HEK293 (cell line): ENCODE measurements around the gene DIP2B.

Experiments used
- CTCF ChIA-PET: fragments of 350-600 bp; formaldehyde crosslinking; extraction: SDS; loops from one replicate; lab custom pipeline; 2021; ENCODE audit warnings: antibody characterized with exemption; lab: Yijun Ruan, JAX
- POLR2A ChIA-PET: fragments of 300-600 bp; formaldehyde crosslinking; extraction: SDS; loops from one replicate; lab custom pipeline; 2020; ENCODE audit warnings: antibody characterized with exemption, inconsistent platforms; lab: Yijun Ruan, JAX
- H3K27ac ChIP-seq: fragments of 200-500 bp; sonication (Bioruptor generic); 2 replicates; pipeline ENCODE4 v1.5.1; 2014; ENCODE audit warnings: low read depth, low read length, control low read depth, inconsistent platforms; ENCODE audit errors: extremely low read depth
- H3K36me3 ChIP-seq, 2 experiments: fragments of 200-500 bp in 1 of 2; sonication (Bioruptor generic) in 1 of 2; 1 replicate in 1 of 2; 2 replicates in 1 of 2; pipeline ENCODE4 v1.5.1; 2014 to 2017; ENCODE audit warnings: inconsistent platforms in 2 of 2, low read length in 2 of 2; ENCODE audit not compliant: control insufficient read depth in 2 of 2, insufficient read depth in 1 of 2
- H3K4me1 ChIP-seq: fragments of 200-500 bp; sonication (Bioruptor generic); 2 replicates; pipeline ENCODE4 v1.5.1; 2014; ENCODE audit warnings: mild to moderate bottlenecking, low read length, inconsistent platforms; ENCODE audit not compliant: control insufficient read depth, insufficient read depth
- H3K4me3 ChIP-seq: 2 replicates; pipeline ENCODE4 v1.5.1; 2011; ENCODE audit warnings: low read depth, mild to moderate bottlenecking, control low read depth, low read length, moderate library complexity
- H3K9me3 ChIP-seq: fragments of 200-500 bp; sonication (Bioruptor generic); 2 replicates; pipeline ENCODE4 v1.5.1; 2014; ENCODE audit warnings: low read depth, low read length, inconsistent platforms; ENCODE audit not compliant: control insufficient read depth, insufficient read depth
- ATF2 ChIP-seq: fragments of 450-650 bp; formaldehyde crosslinking; IDR thresholded peaks from 2 replicates; pipeline ENCODE4 v1.5.1; 2016; ENCODE audit warnings: missing biosample characterization, missing genetic modification characterization, low read depth
- SALL2 ChIP-seq: fragments of 450-650 bp; formaldehyde crosslinking; IDR thresholded peaks from 2 replicates; pipeline ENCODE4 v1.5.0; 2017; ENCODE audit warnings: missing biosample characterization, mild to moderate bottlenecking, missing genetic modification characterization, borderline replicate concordance
- SP3 ChIP-seq: fragments of 450-650 bp; formaldehyde crosslinking; IDR thresholded peaks from 2 replicates; pipeline ENCODE4 v1.5.1; 2016; ENCODE audit warnings: missing biosample characterization, missing genetic modification characterization
- ZBTB20 ChIP-seq: fragments of 450-650 bp; formaldehyde crosslinking; IDR thresholded peaks from 2 replicates; pipeline ENCODE4 v1.5.1; 2016; ENCODE audit warnings: missing biosample characterization, missing genetic modification characterization
- ZBTB21 ChIP-seq: fragments of 450-650 bp; formaldehyde crosslinking; IDR thresholded peaks from 2 replicates; pipeline ENCODE4 v1.5.1; 2017; ENCODE audit warnings: missing biosample characterization, missing genetic modification characterization
- ZBTB6 ChIP-seq: fragments of 450-650 bp; formaldehyde crosslinking; IDR thresholded peaks from 2 replicates; pipeline ENCODE4 v1.5.1; 2017; ENCODE audit warnings: missing biosample characterization, missing genetic modification characterization
- ZBTB7A ChIP-seq: fragments of 450-650 bp; formaldehyde crosslinking; IDR thresholded peaks from 2 replicates; pipeline ENCODE4 v1.5.1; 2016; ENCODE audit warnings: low read depth, missing biosample characterization, missing genetic modification characterization
- ZFP3 ChIP-seq: fragments of 450-650 bp; formaldehyde crosslinking; IDR thresholded peaks from 2 replicates; pipeline ENCODE4 v1.5.1; 2016; ENCODE audit warnings: low read depth, missing biosample characterization, missing genetic modification characterization
- ZFP41 ChIP-seq: fragments of 450-650 bp; formaldehyde crosslinking; IDR thresholded peaks from 2 replicates; pipeline ENCODE4 v1.5.1; 2016; ENCODE audit warnings: missing biosample characterization, missing genetic modification characterization, borderline replicate concordance
- ZNF202 ChIP-seq: fragments of 450-650 bp; formaldehyde crosslinking; IDR thresholded peaks from 2 replicates; pipeline ENCODE4 v1.5.1; 2016; ENCODE audit warnings: missing biosample characterization, missing genetic modification characterization, borderline replicate concordance
- ZNF23 ChIP-seq: fragments of 450-650 bp; formaldehyde crosslinking; IDR thresholded peaks from 2 replicates; pipeline ENCODE4 v1.5.1; 2016; ENCODE audit warnings: missing biosample characterization, missing genetic modification characterization, borderline replicate concordance
- ZNF280C ChIP-seq: fragments of 450-650 bp; formaldehyde crosslinking; IDR thresholded peaks from 2 replicates; pipeline ENCODE4 v1.5.1; 2016; ENCODE audit warnings: missing biosample characterization, missing genetic modification characterization
- ZNF335 ChIP-seq: fragments of 450-650 bp; formaldehyde crosslinking; conservative IDR thresholded peaks from 2 replicates; pipeline ENCODE4 v1.5.1; 2016; ENCODE audit warnings: missing biosample characterization, missing genetic modification characterization
- ZNF341 ChIP-seq: fragments of 450-650 bp; formaldehyde crosslinking; IDR thresholded peaks from 2 replicates; pipeline ENCODE4; 2016; ENCODE audit warnings: low read depth, missing biosample characterization, missing genetic modification characterization
- ZNF366 ChIP-seq: fragments of 450-650 bp; formaldehyde crosslinking; conservative IDR thresholded peaks from 2 replicates; pipeline ENCODE4 v1.5.1; 2016; ENCODE audit warnings: missing biosample characterization, missing genetic modification characterization
- ZNF404 ChIP-seq: fragments of 450-650 bp; formaldehyde crosslinking; IDR thresholded peaks from 2 replicates; pipeline ENCODE4 v1.5.1; 2017; ENCODE audit warnings: missing biosample characterization, missing genetic modification characterization
- ZNF473 ChIP-seq: fragments of 450-650 bp; formaldehyde crosslinking; IDR thresholded peaks from 2 replicates; pipeline ENCODE4 v1.5.1; 2017; ENCODE audit warnings: missing biosample characterization, missing genetic modification characterization
- ZNF48 ChIP-seq: fragments of 450-650 bp; formaldehyde crosslinking; IDR thresholded peaks from 2 replicates; pipeline ENCODE4 v1.5.1; 2016; ENCODE audit warnings: missing biosample characterization, missing genetic modification characterization
- ZNF529 ChIP-seq: fragments of 450-650 bp; formaldehyde crosslinking; IDR thresholded peaks from 2 replicates; pipeline ENCODE4 v1.5.1; 2017; ENCODE audit warnings: missing genetic modification characterization, missing biosample characterization; ENCODE audit not compliant: insufficient replicate concordance
- ZNF624 ChIP-seq: fragments of 450-650 bp; formaldehyde crosslinking; IDR thresholded peaks from 2 replicates; pipeline ENCODE4 v1.5.1; 2017; ENCODE audit warnings: missing biosample characterization, missing genetic modification characterization
- ZNF629 ChIP-seq: fragments of 450-650 bp; formaldehyde crosslinking; IDR thresholded peaks from 2 replicates; pipeline ENCODE4 v1.5.1; 2017; ENCODE audit warnings: missing biosample characterization, missing genetic modification characterization
- ZNF664 ChIP-seq: fragments of 450-650 bp; formaldehyde crosslinking; IDR thresholded peaks from 2 replicates; pipeline ENCODE4 v1.5.1; 2016; ENCODE audit warnings: missing biosample characterization, missing genetic modification characterization
- ZNF670 ChIP-seq: fragments of 450-650 bp; formaldehyde crosslinking; IDR thresholded peaks from 2 replicates; pipeline ENCODE4 v1.5.1; 2016; ENCODE audit warnings: missing biosample characterization, missing genetic modification characterization, low read depth
- ZNF707 ChIP-seq: fragments of 450-650 bp; formaldehyde crosslinking; IDR thresholded peaks from 2 replicates; pipeline ENCODE4 v1.5.1; 2016; ENCODE audit warnings: missing biosample characterization, missing genetic modification characterization
- ZNF768 ChIP-seq: fragments of 450-650 bp; formaldehyde crosslinking; IDR thresholded peaks from 2 replicates; pipeline ENCODE4 v1.5.1; 2018; ENCODE audit warnings: missing biosample characterization, mild to moderate bottlenecking, missing genetic modification characterization
- ZNF792 ChIP-seq: fragments of 450-650 bp; formaldehyde crosslinking; IDR thresholded peaks from 2 replicates; pipeline ENCODE4 v1.5.1; 2016; ENCODE audit warnings: missing biosample characterization, missing genetic modification characterization
- ZSCAN23 ChIP-seq: fragments of 450-650 bp; formaldehyde crosslinking; IDR thresholded peaks from 2 replicates; pipeline ENCODE4 v1.5.1; 2016; ENCODE audit warnings: missing biosample characterization, missing genetic modification characterization
- ZXDB ChIP-seq: fragments of 450-650 bp; formaldehyde crosslinking; IDR thresholded peaks from 2 replicates; pipeline ENCODE4 v1.5.1; 2016; ENCODE audit warnings: missing biosample characterization, missing genetic modification characterization
- TF ChIP-seq, protein P1 (sequence below): fragments of 450-650 bp; formaldehyde crosslinking; IDR thresholded peaks from 2 replicates; pipeline ENCODE4 v1.5.1; 2016; ENCODE audit warnings: missing biosample characterization, missing genetic modification characterization
- TF ChIP-seq, protein P2 (sequence below): fragments of 450-650 bp; formaldehyde crosslinking; IDR thresholded peaks from 2 replicates; pipeline ENCODE4 v1.5.1; 2016; ENCODE audit warnings: missing biosample characterization, missing genetic modification characterization

DIP2B gene

DNA sequence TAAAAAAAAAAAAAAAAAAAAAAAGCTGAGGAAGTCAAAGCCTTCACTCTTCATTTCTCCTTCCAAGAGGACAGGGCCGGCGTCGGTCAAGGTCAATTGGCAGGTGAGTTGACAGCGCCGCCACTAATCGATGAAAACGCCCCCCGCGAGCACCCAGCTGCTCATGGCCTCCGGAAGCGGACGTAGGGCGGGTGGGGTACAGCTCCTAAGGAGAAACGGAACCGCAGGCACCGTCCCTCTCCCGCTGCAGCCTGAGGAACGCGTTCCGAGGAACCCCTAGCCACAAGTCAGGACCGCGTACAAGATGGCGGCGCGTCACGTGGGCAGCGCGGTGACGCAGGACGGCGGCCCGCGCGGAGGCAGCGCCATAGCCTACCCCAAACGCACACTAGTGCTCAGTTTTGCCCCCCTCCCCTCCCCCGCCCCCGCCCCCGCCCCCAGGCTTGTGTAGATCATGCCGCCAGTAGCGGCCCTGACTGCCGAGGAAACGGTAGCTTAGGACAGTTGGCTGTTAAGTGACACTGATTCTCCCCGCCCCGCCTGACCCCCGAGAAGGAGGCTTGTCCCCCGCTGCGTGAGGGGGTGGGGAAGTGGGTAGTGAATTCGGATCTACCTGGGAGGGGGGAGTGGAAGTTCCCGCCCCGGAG is 259.0 kb downstream of the DIP2B start, which contains the start of gene ATF1:
Gene ATF1 (plus strand): TSS at position 463 of the 647 bp plus-strand sequence. CDS start 16,045 bp downstream, outside the sequence.
- CTCF ChIA-PET, result interaction anchor here (0.5 to 2.0 kb wide), 5 partner anchors 23 to 285 kb away, joined by 3 to 22 read pairs (median 5); partner anchors contain the start of gene LETMD1
- TF ChIP-seq ZNF280C (no peak), ZNF341 (tag by site-specific recombination) (0 out of 2 replicates have a peak, but pooled peaks have one; percentile 20), ZSCAN23 (tag by site-specific recombination) (0 out of 2 replicates have a peak, but pooled peaks have one; percentile 37), ZBTB20 (tag by site-specific recombination) (peak; percentile 56; the same call in 1 of the 2 replicates), ZNF768 (no peak), ZNF624 (tag by site-specific recombination) (no peak), ZNF48 (tag by site-specific recombination) (no peak), ZXDB (tag by site-specific recombination) (peak; percentile 74), ZNF629 (tag by site-specific recombination) (peak; percentile 79), ZNF23 (tag by site-specific recombination) (no peak), ATF2 (tag by site-specific recombination) (no peak), ZNF335 (tag by site-specific recombination) (peak; percentile 91), ZNF792 (no peak), ZBTB7A (tag by site-specific recombination) (no peak), ZBTB6 (tag by site-specific recombination) (no peak), ZFP3 (tag by site-specific recombination) (no peak), ZFP41 (tag by site-specific recombination) (no peak), ZNF473 (no peak), ZNF670 (no peak), SP3 (tag by site-specific recombination) (peak; percentile 78), ZBTB21 (tag by site-specific recombination) (no peak), SALL2 (tag by site-specific recombination) (no peak), ZNF529 (tag by site-specific recombination) (no peak), ZNF366 (tag by site-specific recombination) (0 out of 2 replicates have a peak, but pooled peaks have one; percentile 22), ZNF404 (tag by site-specific recombination) (no peak), ZNF707 (tag by site-specific recombination) (no peak), ZNF664 (no peak), ZNF202 (no peak)
- TF ChIP-seq, protein P1, sequence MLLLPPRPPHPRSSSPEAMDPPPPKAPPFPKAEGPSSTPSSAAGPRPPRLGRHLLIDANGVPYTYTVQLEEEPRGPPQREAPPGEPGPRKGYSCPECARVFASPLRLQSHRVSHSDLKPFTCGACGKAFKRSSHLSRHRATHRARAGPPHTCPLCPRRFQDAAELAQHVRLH, result 0 out of 2 replicates have a peak, but pooled peaks have one; percentile 33
- TF ChIP-seq, protein P2, sequence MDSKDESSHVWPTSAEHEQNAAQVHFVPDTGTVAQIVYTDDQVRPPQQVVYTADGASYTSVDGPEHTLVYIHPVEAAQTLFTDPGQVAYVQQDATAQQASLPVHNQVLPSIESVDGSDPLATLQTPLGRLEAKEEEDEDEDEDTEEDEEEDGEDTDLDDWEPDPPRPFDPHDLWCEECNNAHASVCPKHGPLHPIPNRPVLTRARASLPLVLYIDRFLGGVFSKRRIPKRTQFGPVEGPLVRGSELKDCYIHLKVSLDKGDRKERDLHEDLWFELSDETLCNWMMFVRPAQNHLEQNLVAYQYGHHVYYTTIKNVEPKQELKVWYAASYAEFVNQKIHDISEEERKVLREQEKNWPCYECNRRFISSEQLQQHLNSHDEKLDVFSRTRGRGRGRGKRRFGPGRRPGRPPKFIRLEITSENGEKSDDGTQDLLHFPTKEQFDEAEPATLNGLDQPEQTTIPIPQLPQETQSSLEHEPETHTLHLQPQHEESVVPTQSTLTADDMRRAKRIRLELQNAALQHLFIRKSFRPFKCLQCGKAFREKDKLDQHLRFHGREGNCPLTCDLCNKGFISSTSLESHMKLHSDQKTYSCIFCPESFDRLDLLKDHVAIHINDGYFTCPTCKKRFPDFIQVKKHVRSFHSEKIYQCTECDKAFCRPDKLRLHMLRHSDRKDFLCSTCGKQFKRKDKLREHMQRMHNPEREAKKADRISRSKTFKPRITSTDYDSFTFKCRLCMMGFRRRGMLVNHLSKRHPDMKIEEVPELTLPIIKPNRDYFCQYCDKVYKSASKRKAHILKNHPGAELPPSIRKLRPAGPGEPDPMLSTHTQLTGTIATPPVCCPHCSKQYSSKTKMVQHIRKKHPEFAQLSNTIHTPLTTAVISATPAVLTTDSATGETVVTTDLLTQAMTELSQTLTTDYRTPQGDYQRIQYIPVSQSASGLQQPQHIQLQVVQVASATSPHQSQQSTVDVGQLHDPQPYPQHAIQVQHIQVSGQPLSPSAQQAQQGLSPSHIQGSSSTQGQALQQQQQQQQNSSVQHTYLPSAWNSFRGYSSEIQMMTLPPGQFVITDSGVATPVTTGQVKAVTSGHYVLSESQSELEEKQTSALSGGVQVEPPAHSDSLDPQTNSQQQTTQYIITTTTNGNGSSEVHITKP (tag by site-specific recombination), result peak; percentile 74

More for the DNA sequence above, 259.0 kb downstream of the DIP2B start, which contains the start of gene ATF1:
- H3K4me3 ChIP-seq, result peak within 1 kb of the TSS; percentile 93
- H3K27ac ChIP-seq, result peak within 1 kb of the TSS; percentile 94
- H3K4me1 ChIP-seq, result peaks cover 10% of the 10 kb centered on the region; the same call in 1 of the 2 replicates
- H3K36me3 ChIP-seq, result no peaks in the 10 kb centered on the region
- H3K9me3 ChIP-seq, result no peaks in the 10 kb centered on the region
- POLR2A ChIA-PET, result interaction anchor here (0.5 to 2.6 kb wide), 20 partner anchors 9 to 1892 kb away, joined by 3 to 10 read pairs (median 3); partner anchors contain the start of genes CSRNP2, DIP2B and SLC11A2
